Trophoblast cell (in vitro differentiated cells and primary cell): ENCODE results near the gene FCRL6.

ENCODE experiments used
- DNase-seq, 2 donors: peaks; one replicate each; pipeline ENCODE4 v3.0.0-alpha.2; 2016
- H2AFZ ChIP-seq: 2 replicates; pipeline ENCODE4 v1.6.1; 2013; ENCODE audit warnings: low read length, moderate library complexity, mild to moderate bottlenecking; ENCODE audit not compliant: insufficient read depth, poor library complexity
- H2AK5ac ChIP-seq: 2 replicates; pipeline ENCODE4 v1.6.1; 2013; ENCODE audit warnings: mild to moderate bottlenecking, low read length
- H2BK120ac ChIP-seq: 2 replicates; pipeline ENCODE4 v1.6.1; 2013; ENCODE audit warnings: low read length, mild to moderate bottlenecking, moderate library complexity; ENCODE audit not compliant: insufficient read depth, poor library complexity
- H2BK12ac ChIP-seq: 2 replicates; pipeline ENCODE4 v1.6.1; 2013; ENCODE audit warnings: mild to moderate bottlenecking, low read length, moderate library complexity
- H2BK5ac ChIP-seq: 2 replicates; pipeline ENCODE4 v1.6.1; 2013; ENCODE audit warnings: low read length, low read depth, moderate library complexity, mild to moderate bottlenecking; ENCODE audit not compliant: poor library complexity
- H3K14ac ChIP-seq: 2 replicates; pipeline ENCODE4 v1.6.1; 2013; ENCODE audit warnings: mild to moderate bottlenecking, low read length
- H3K18ac ChIP-seq: 2 replicates; pipeline ENCODE4 v1.6.1; 2013; ENCODE audit warnings: mild to moderate bottlenecking, low read length
- H3K23ac ChIP-seq: 2 replicates; pipeline ENCODE4 v1.6.1; 2013; ENCODE audit warnings: low read length
- H3K27ac ChIP-seq: 2 replicates; pipeline ENCODE4 v1.5.1; 2013; ENCODE audit warnings: low read depth, mild to moderate bottlenecking, inconsistent platforms, low read length, moderate library complexity
- H3K27me3 ChIP-seq: 2 replicates; pipeline ENCODE4 v1.6.1; 2013; ENCODE audit warnings: inconsistent platforms, mild to moderate bottlenecking, low read length, moderate library complexity; ENCODE audit not compliant: insufficient read depth
- H3K36me3 ChIP-seq, 2 experiments: 1 replicate in 1 of 2; 2 replicates in 1 of 2; pipeline ENCODE4 v1.6.1; 2013; ENCODE audit warnings: low read length in 2 of 2, mild to moderate bottlenecking in 2 of 2, moderate library complexity in 1 of 2; ENCODE audit not compliant: insufficient read depth in 2 of 2, control insufficient read depth in 1 of 2
- H3K4ac ChIP-seq: 2 replicates; pipeline ENCODE4 v1.6.1; 2013; ENCODE audit warnings: low read depth, mild to moderate bottlenecking, low read length, moderate library complexity
- H3K4me1 ChIP-seq, 2 experiments: 1 replicate in 1 of 2; 2 replicates in 1 of 2; pipeline ENCODE4 v1.6.1; 2013; ENCODE audit warnings: low read length in 2 of 2, mild to moderate bottlenecking in 2 of 2, moderate library complexity in 1 of 2; ENCODE audit not compliant: insufficient read depth in 2 of 2, control insufficient read depth in 1 of 2
- H3K4me2 ChIP-seq: 2 replicates; pipeline ENCODE4 v1.6.1; 2013; ENCODE audit warnings: inconsistent platforms, mild to moderate bottlenecking, low read length, moderate library complexity
- H3K4me3 ChIP-seq: 2 replicates; pipeline ENCODE4 v1.5.1; 2013; ENCODE audit warnings: mild to moderate bottlenecking, low read depth, low read length, inconsistent platforms
- H3K79me1 ChIP-seq: one replicate; pipeline ENCODE4 v1.6.1; 2013; ENCODE audit warnings: low read length
- H3K79me2 ChIP-seq: 2 replicates; pipeline ENCODE4 v1.6.1; 2013; ENCODE audit warnings: low read length, mild to moderate bottlenecking; ENCODE audit not compliant: control insufficient read depth, insufficient read depth, poor library complexity
- H3K9ac ChIP-seq: 2 replicates; pipeline ENCODE4 v1.6.1; 2013; ENCODE audit warnings: mild to moderate bottlenecking, low read length
- H3K9me3 ChIP-seq: 2 replicates; pipeline ENCODE4 v1.6.1; 2013; ENCODE audit warnings: low read depth, mild to moderate bottlenecking, control low read depth, inconsistent platforms, low read length; ENCODE audit not compliant: insufficient read depth
- H4K12ac ChIP-seq: 2 replicates; pipeline ENCODE4 v1.6.1; 2013; ENCODE audit warnings: low read depth, mild to moderate bottlenecking, low read length, moderate library complexity
- H4K8ac ChIP-seq: 2 replicates; pipeline ENCODE4 v1.6.1; 2013; ENCODE audit warnings: low read depth, mild to moderate bottlenecking, low read length, moderate library complexity
- H4K91ac ChIP-seq: one replicate; pipeline ENCODE4 v1.6.1; 2013; ENCODE audit warnings: low read depth, mild to moderate bottlenecking, low read length, moderate library complexity
- WGBS: extraction: QIAGEN DNeasy Blood & Tissue Kit; methylation state at CpG from one replicate; pipeline ENCODE4 v1.1.7; 2013; ENCODE audit warnings: missing lambda C conversion rate; ENCODE audit not compliant: insufficient read length, insufficient coverage; ENCODE audit errors: extremely low coverage; 5-methylcytosine and 5-hydroxymethylcytosine counted together

FCRL6 gene

GRCh38 chr1:159798893-159799292, 3.3 kb upstream of the FCRL6 start:
- no peak overlapping the region for H4K12ac ChIP-seq
- no peaks in the 10 kb centered on the region for H3K27me3 ChIP-seq
- H2BK12ac ChIP-seq = no peak overlapping the region
- no peaks in the 10 kb centered on the region for H3K36me3 ChIP-seq
- no peak overlapping the region for H2AFZ ChIP-seq
- H3K9ac ChIP-seq = no peak overlapping the region
- no CpG with 5 or more reads among the region's 2 CpGs for WGBS
- no peak overlapping the region for H3K4me2 ChIP-seq
- no peak overlapping the region for H3K4ac ChIP-seq
- H3K79me1 ChIP-seq = no peaks in the 10 kb centered on the region
- H2AK5ac ChIP-seq = no peak overlapping the region
- H3K4me3 ChIP-seq = no peak overlapping the region
- H3K18ac ChIP-seq = no peak overlapping the region
- H3K9me3 ChIP-seq = no peaks in the 10 kb centered on the region
- no peak overlapping the region for H3K14ac ChIP-seq
- H2BK120ac ChIP-seq = no peak overlapping the region
- H3K4me1 ChIP-seq = no peaks in the 10 kb centered on the region
- H2BK5ac ChIP-seq = no peak overlapping the region
- no peak overlapping the region for H4K8ac ChIP-seq
- peak; percentile 71 to 89 for DNase-seq
- H4K91ac ChIP-seq = no peak overlapping the region
- H3K79me2 ChIP-seq = no peaks in the 10 kb centered on the region
- H3K23ac ChIP-seq = no peak overlapping the region
- H3K27ac ChIP-seq = no peak overlapping the region

DNA sequence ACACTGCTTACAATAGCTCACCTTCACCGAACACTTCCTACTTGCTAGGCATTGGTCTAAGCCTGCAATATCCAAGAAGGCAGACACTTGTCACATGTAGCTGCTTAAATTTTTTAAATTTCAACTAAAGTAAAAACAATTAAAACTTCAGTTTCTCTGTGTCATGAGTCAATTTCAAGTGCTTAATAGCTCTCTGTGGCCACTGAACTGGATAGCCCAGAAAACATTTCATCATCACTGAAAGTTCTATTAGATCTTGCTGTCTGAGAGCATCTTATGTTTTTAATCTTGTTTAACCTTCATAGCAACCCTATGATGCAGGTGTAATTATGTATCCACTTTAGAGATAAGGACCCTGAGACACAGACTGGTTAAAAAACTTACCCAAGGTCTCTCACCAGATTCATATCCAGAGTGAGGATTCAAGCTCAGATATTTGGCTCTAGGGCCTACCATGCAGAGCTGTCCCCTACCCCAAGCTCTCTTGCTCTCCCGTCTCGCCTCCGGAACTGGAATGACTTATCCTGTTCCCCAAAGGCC, 2.6 kb upstream of the FCRL6 start:
- Histone ChIP-seq H2BK12ac (no peak overlapping the region), H4K8ac (no peak overlapping the region), H3K9ac (no peak overlapping the region), H2BK5ac (no peak overlapping the region), H3K4ac (no peak overlapping the region), H2AK5ac (no peak overlapping the region), H2BK120ac (no peak overlapping the region), H3K4me1 (no peaks in the 10 kb centered on the region), H3K27ac (no peak overlapping the region), H4K91ac (no peak overlapping the region), H3K9me3 (no peaks in the 10 kb centered on the region), H3K14ac (no peak overlapping the region), H3K4me2 (no peak overlapping the region), H3K4me3 (no peak overlapping the region), H3K18ac (no peak overlapping the region), H2AFZ (no peak overlapping the region), H3K79me1 (no peaks in the 10 kb centered on the region), H3K27me3 (no peaks in the 10 kb centered on the region), H3K79me2 (no peaks in the 10 kb centered on the region), H3K23ac (no peak overlapping the region), H3K36me3 (no peaks in the 10 kb centered on the region), H4K12ac (no peak overlapping the region)
- no CpG with 5 or more reads among the region's 4 CpGs for WGBS
- peak; percentile 69 to 91 for DNase-seq

DNA sequence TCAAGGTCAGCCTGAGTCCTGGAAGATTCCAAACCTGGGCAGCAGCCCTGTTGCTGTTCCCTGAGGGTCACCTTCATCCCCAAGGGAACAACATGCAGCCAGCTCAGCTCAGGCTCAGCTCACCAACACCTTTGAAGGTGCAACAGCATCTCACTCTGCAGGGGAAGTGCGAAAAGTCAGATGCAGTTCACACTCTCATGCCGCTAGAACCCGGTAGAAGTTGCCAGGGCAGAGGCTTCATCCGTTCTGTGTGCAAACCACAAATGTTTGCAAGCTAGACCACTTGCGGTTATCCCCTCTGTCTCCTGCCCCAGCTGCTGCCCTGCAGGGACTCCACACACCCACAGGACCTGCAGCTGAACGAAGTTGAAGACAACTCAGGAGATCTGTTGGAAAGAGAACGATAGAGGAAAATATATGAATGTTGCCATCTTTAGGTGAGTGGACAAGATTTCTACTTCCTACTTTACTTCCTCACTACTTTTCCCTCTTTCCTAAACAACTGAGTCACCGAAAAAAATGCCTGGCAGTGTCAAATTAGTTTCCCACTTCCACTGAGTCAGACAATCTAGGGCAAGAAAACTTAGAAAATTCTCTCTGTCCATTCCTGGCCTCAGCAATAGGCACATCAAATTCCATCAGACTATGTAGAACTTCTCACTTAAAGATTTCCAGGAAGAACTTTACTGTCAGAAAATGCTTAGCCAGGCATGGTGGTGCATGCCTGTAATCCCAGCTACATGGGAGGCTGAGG, 1.8 kb upstream of the FCRL6 start:
- peak; percentile 41 to 78 for DNase-seq

GRCh38 chr1:159803956-159804689, 2.0 kb downstream of the FCRL6 start:
- Histone ChIP-seq H2AFZ (no peak overlapping the region), H4K91ac (no peak overlapping the region), H3K27me3 (no peaks in the 10 kb centered on the region), H3K23ac (no peak overlapping the region), H4K8ac (no peak overlapping the region), H3K27ac (no peak overlapping the region), H3K4ac (no peak overlapping the region), H2BK12ac (no peak overlapping the region), H3K36me3 (no peaks in the 10 kb centered on the region), H2AK5ac (no peak overlapping the region), H3K9ac (no peak overlapping the region), H4K12ac (no peak overlapping the region), H2BK5ac (no peak overlapping the region), H2BK120ac (no peak overlapping the region), H3K4me3 (no peak overlapping the region), H3K14ac (no peak overlapping the region), H3K9me3 (no peaks in the 10 kb centered on the region), H3K4me1 (no peaks in the 10 kb centered on the region), H3K79me1 (no peaks in the 10 kb centered on the region), H3K79me2 (no peaks in the 10 kb centered on the region), H3K4me2 (no peak overlapping the region), H3K18ac (no peak overlapping the region)
- no CpG with 5 or more reads among the region's 7 CpGs for WGBS
- no peak for DNase-seq

More for the DNA sequence above, 1.8 kb upstream of the FCRL6 start:
- Histone ChIP-seq H3K36me3 (no peaks in the 10 kb centered on the region), H3K4me1 (no peaks in the 10 kb centered on the region), H3K4me2 (no peak overlapping the region), H2BK12ac (no peak overlapping the region), H3K27ac (no peak overlapping the region), H2BK5ac (no peak overlapping the region), H3K9ac (no peak overlapping the region), H3K4ac (no peak overlapping the region), H3K27me3 (no peaks in the 10 kb centered on the region), H3K23ac (no peak overlapping the region), H4K8ac (no peak overlapping the region), H3K18ac (no peak overlapping the region), H4K12ac (no peak overlapping the region), H3K9me3 (no peaks in the 10 kb centered on the region), H2AFZ (no peak overlapping the region), H4K91ac (no peak overlapping the region), H2AK5ac (no peak overlapping the region), H2BK120ac (no peak overlapping the region), H3K79me1 (no peaks in the 10 kb centered on the region), H3K79me2 (no peaks in the 10 kb centered on the region), H3K4me3 (no peak overlapping the region), H3K14ac (no peak overlapping the region)
- no CpG with 5 or more reads among the region's 8 CpGs for WGBS
